ENCODE data around the gene GOLGA8S.
"Not testable (repeated sequence)": the region's sequence is repeated elsewhere in the genome, so short reads cannot be mapped to it uniquely, and the experiment has no call there.

The GOLGA8S gene

DNA sequence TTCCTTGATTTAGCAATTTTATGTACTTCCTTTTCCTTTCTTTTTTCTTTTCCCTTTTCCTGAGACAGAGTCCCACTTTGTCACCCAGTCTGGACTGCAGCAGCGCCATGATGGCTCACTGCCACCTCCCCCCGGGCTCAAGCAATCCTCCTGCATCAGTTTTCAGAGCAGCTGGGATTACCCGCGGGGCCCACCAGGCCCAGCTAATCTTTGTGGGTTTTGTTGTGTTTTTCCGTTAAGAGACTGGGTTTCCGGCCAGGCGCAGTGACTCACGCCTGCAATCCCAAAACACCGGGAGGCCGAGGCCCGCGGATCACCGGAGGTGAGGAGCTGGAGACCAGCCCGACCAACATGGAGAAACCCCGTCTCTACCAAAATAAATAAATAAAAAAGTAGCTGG is 17.7 kb downstream of the GOLGA8S start:
- TF ChIP-seq, protein P1, sequence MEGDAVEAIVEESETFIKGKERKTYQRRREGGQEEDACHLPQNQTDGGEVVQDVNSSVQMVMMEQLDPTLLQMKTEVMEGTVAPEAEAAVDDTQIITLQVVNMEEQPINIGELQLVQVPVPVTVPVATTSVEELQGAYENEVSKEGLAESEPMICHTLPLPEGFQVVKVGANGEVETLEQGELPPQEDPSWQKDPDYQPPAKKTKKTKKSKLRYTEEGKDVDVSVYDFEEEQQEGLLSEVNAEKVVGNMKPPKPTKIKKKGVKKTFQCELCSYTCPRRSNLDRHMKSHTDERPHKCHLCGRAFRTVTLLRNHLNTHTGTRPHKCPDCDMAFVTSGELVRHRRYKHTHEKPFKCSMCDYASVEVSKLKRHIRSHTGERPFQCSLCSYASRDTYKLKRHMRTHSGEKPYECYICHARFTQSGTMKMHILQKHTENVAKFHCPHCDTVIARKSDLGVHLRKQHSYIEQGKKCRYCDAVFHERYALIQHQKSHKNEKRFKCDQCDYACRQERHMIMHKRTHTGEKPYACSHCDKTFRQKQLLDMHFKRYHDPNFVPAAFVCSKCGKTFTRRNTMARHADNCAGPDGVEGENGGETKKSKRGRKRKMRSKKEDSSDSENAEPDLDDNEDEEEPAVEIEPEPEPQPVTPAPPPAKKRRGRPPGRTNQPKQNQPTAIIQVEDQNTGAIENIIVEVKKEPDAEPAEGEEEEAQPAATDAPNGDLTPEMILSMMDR (IDR thresholded peaks at IDR 0.05; ENCODE audit: low read depth, low read length): no peak
- Histone ChIP-seq H3K4me3 (ENCODE audit: low read depth, low read length) (no peak overlapping the region), H3K9me3 (ENCODE audit: severe bottlenecking) (no peaks in the 10 kb centered on the region), H3K27me3 (ENCODE audit: insufficient read depth, low read depth, severe bottlenecking) (no peaks in the 10 kb centered on the region), H3K36me3 (no peaks in the 10 kb centered on the region), H3K27ac (no peak overlapping the region)
- no peak for DNase-seq

DNA sequence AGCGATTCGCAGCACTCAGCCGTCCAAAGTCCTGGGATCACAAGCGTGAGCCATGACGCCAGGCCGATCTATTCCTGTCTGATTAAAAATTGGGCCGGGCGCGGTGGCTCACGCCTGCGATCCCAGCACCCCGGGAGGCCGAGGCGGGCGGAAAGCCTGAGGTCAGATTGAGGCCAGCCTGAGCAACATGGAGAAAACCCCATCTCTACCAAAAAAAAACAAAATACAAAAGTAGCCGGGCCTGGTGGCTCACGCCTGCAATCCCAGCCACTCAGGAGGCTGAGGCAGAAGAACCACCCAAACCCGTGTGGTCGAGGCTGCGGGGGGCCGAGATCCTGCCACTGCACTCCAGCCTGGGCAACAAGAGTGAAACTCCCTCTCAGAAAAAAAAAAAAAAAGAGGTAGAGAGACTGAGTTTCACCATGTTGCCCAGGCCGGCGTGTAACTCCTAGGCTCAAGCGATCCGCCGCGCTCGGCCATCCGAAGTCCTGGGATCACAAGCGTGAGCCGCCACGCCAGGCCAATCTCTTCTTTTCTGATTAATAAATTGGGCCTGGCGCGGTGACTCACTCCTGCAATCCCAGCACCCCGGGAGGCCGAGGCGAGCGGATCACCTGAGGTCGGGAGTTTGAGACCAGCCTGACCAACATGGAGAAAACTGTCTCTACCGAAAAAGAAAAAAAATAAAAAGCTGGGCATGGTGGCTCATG is 18.5 kb downstream of the GOLGA8S start:
- not testable (repeated sequence) for DNase-seq; H3K4me3 ChIP-seq (ENCODE audit: low read depth, low read length); H3K36me3 ChIP-seq; H3K27me3 ChIP-seq (ENCODE audit: insufficient read depth, low read depth, severe bottlenecking); H3K9me3 ChIP-seq (ENCODE audit: severe bottlenecking); H3K27ac ChIP-seq

GRCh38 chr15:23374226-23374625 is 19.7 kb downstream of the GOLGA8S start:
- H3K9me3 ChIP-seq (ENCODE audit: severe bottlenecking); H3K27me3 ChIP-seq (ENCODE audit: insufficient read depth, low read depth, severe bottlenecking); H3K27ac ChIP-seq; H3K36me3 ChIP-seq; H3K4me3 ChIP-seq (ENCODE audit: low read depth, low read length); DNase-seq: not testable (repeated sequence)

GRCh38 chr15:23378946-23379345 is 24.4 kb downstream of the GOLGA8S start:
- H3K4me3 ChIP-seq (ENCODE audit: low read depth, low read length); H3K27me3 ChIP-seq (ENCODE audit: insufficient read depth, low read depth, severe bottlenecking); H3K27ac ChIP-seq; H3K36me3 ChIP-seq; DNase-seq; H3K9me3 ChIP-seq (ENCODE audit: severe bottlenecking): not testable (repeated sequence)

GRCh38 chr15:23380700-23381099 is 26.2 kb downstream of the GOLGA8S start:
- not testable (repeated sequence) for H3K36me3 ChIP-seq; H3K27ac ChIP-seq; H3K4me3 ChIP-seq (ENCODE audit: low read depth, low read length); H3K27me3 ChIP-seq (ENCODE audit: insufficient read depth, low read depth, severe bottlenecking); DNase-seq; H3K9me3 ChIP-seq (ENCODE audit: severe bottlenecking)

GRCh38 chr15:23381192-23381591 is 26.6 kb downstream of the GOLGA8S start:
- DNase-seq; H3K9me3 ChIP-seq (ENCODE audit: severe bottlenecking); H3K36me3 ChIP-seq; H3K27me3 ChIP-seq (ENCODE audit: insufficient read depth, low read depth, severe bottlenecking); H3K27ac ChIP-seq; H3K4me3 ChIP-seq (ENCODE audit: low read depth, low read length): not testable (repeated sequence)

DNA sequence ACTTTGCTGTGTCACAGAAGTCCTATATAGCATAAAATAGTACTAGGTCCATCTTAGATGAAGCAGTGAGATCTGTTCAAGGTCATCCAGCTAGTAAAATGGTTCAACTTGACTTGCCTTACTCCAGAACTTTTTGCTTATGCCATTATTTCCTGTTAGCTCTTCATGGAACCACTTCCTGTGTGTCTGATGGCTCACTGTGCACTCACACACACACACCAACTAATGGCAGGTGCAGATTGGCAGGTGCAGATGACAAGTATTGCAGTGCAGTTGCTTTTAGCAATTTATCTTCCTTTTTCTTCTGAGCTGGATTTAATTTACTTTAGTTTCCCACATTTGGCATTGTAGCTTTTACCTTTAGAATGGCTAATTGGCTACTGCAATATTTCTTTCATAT is 29.8 kb downstream of the GOLGA8S start:
- DNase-seq: no peak
- H3K9me3 ChIP-seq (ENCODE audit: severe bottlenecking): no peaks in the 10 kb centered on the region
- H3K27ac ChIP-seq: no peak overlapping the region
- no peaks in the 10 kb centered on the region for H3K27me3 ChIP-seq (ENCODE audit: insufficient read depth, low read depth, severe bottlenecking)
- H3K4me3 ChIP-seq (ENCODE audit: low read depth, low read length): no peak overlapping the region
- TF ChIP-seq, protein P1 (IDR thresholded peaks at IDR 0.05; ENCODE audit: low read depth, low read length): no peak
- H3K36me3 ChIP-seq: no peaks in the 10 kb centered on the region

GRCh38 chr15:23385886-23386430 is 31.4 kb downstream of the GOLGA8S start:
- Histone ChIP-seq H3K27me3 (ENCODE audit: insufficient read depth, low read depth, severe bottlenecking) (no peaks in the 10 kb centered on the region), H3K9me3 (ENCODE audit: severe bottlenecking) (no peaks in the 10 kb centered on the region), H3K27ac (no peak overlapping the region), H3K4me3 (ENCODE audit: low read depth, low read length) (no peak overlapping the region), H3K36me3 (no peaks in the 10 kb centered on the region)
- no peak for DNase-seq
- TF ChIP-seq, protein P1 (IDR thresholded peaks at IDR 0.05; ENCODE audit: low read depth, low read length): no peak
